ENCODE results near the gene CCDC28B.

The CCDC28B gene

DNA sequence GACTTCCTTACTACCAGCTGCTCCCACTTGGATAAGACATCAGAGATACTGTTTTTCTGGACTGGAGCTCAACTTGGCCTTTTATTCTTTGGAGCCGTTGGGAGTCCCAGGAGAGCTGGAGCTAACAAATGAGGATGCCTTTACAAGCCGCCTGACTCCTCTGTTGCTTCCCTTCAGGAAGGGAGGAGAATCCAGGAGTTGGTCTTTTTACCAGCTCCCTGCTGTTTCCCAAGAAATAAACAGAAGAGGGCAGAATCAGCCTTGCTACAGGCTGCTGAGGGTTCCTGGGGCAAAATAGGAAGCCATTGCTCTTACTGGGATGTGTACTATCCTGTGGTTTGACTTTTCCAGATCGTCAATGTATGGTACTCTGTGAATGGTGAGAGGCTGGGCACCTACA, 23.3 kb downstream of the CCDC28B start:
- DNase-seq, result no peak

DNA sequence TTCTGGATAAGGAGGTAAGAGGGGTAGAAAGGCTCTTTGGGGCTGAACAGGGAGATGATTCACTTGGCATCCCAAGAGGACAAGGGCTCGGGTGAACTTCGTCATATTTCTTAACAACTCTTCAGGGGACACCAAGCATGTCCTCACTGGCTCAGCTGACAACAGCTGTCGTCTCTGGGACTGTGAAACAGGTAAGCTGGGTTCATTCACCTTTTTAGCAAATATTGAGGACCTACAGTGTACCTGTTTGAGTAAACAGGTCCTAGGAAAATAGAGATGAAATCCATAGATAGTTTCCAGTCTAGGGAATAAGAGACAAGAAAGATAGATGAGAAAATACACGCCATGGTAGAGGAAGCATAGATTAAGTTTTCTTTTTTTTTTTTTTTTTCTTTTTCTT, 23.9 kb downstream of the CCDC28B start:
- DNase-seq, result no peak

DNA sequence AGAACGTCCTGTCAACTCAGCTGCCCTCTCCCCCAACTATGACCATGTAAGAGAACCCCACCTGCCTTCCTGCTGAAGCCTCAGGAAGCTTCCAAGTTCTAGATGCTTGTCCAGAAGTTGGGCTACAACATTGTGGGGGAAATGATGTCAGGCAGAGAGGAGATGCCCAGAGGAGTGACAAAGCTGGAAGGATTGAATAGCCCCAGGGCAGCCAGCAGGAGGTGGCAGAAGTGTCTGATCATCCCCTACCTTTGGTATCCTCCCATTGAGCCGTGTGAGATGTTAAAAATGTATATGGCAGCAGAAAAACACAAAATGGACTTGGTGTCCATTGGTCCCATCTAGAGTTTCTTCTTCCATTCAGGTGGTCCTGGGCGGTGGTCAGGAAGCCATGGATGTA, 28.4 kb downstream of the CCDC28B start:
- no peak for DNase-seq

DNA sequence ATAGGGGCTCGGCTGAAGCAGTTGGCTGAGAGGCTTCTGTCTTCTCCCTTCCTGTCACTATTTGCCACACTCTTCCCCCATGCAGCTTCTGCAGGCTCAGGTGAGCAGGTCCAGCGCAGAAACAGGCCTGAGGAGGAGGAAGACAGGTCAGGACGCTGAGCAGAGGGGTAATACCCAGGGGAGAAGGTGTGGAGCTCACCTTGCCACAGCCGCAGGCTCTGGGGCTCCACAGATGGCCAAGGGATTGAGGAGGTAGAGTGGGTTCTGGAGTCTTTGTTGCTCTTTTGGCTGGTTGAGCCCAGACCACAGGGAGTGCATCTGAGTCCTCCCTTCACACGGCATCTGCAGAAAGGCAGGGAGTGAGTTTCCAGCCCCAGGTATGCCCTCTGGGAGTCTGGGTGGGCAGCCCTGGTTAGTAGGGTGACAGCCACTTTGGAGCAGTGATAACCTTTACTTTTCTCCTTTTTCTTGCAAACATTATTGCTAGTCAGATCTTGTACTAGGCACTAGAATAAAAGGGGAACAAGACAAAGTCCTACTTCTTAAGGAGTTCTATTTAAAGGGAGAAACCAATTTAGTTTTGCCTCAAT, 31.5 kb downstream of the CCDC28B start:
- no peak for DNase-seq

DNA sequence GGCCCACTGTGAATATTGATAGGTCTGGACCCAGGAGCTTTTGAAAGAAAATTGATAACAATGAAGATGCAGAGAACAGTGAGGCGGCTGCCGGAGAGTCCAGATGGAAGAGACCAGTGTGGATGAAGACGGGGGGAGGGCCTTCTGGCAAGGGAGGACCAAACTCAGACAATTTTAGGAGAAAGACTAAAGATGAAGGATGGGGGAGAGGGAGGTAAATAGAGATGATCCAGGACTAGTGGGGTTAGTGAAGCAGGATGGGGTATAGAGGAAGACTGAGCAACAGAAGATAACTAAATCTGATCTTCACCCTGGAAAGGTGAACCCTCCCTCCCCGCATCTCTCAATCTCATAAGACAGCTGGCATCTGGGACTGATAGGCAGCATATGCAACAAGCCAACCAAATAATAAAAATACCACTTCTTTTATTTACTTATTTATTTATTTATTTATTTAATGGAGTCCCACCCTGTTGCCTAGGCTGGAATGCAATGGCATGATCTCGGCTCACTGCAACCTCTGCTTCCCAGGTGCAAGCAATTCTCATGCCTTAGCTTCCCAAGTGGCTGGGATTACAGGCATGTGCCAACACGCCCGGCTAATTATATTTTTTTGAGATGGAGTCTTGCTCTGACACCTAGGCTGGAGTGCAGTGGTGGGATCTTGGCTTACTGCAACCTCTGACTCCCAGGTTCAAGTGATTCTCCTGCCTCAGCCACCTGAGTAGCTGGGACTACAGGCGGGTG, 32.3 kb downstream of the CCDC28B start:
- no peak for DNase-seq

DNA sequence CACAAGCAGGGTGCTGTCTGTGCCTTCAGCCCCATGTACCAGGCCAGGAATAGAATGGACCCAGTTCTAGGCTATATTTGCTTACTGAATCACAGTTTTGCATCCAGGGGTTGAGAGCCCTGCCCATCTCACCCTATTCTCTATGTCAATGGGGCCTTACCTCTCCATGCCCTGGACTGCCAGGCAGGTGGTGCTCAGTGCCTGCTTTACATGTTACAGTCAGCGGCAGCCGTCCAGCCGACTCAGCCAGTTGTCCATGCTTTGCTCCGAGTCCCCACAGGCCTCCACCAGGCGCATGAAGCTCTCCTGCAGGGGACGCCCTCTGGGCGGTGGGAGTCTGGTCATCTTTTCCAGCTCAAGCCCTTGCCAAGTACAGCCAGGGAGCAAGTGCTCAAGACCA, 34.4 kb downstream of the CCDC28B start:
- no peak for DNase-seq

DNA sequence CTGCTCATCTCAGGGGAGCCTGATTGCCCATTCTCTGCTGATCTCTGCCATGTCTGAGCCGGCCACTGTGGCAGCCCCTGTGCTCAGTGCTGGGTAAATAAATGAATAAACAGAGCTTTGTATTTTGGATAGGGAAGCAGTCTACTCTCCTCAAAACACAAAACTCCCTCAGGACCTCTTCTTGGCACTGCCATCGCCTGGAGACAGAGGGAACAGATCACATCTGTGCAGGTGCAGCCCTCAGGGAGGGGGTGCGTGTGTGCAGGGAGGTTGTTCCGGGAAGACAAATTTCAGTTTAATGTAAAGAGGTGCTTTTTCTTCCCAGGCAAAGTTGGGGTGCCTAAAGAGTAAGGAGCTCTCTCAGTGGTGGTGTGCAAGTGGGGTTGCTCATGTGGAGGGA, 38.9 kb downstream of the CCDC28B start:
- DNase-seq, result no peak

DNA sequence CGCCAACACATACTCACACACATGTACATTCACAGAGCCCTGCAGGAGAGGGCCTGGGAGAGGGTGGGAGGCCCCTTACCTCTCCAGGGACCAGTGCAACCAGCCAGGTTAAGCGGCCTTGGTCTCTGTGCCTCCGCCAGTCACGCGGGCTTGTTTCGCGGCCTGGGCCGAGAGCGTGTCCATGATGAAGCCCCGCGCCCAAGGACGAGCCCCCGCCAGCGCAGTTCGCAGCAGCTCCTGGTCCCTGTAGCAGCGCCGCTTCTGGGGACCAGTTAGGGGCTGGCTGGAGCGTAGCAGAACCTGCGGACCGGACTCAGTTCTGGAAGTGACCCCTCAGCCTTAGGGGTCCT, 39.4 kb downstream of the CCDC28B start:
- no peak for DNase-seq

DNA sequence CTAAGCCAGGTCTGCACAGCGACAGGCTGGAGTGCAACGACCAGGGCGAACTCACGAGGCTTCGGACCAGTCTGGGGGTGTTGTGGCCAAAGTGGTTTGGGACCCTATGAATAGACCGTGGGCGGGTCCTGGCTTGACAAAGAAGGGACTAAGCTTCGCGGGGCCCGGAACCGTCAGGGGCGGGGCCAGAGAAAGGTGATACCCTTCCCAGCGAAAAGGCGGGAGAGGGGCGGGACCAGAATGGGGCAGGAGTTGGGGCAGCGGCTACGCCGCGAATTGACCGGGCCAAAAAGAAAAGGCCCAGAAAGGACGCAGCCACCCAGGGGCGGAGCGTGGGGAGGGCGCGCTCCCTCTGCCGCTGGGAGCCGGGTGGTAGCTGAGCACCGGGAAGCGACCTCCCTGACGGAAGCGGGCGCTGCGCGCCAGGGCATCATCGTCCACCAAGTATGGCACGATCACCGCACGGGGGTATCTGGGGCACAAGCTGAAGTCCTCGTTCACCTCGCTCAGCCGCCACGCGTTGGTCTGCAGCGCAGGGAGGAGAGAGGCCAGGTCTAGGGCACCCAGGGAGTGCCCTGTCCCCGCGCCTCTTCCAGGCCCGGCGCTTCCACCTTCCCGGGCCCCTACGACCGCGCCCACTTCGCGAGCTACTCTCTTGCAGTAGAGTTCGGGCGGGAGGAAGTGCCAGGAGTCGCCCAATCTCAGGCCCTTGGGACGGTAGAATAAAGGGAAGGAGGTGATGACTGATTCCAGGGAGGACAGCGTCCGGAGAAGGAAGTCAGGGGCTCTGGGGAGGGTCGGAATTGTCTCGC, 40.0 kb downstream of the CCDC28B start:
- peak; percentile 34 for DNase-seq

DNA sequence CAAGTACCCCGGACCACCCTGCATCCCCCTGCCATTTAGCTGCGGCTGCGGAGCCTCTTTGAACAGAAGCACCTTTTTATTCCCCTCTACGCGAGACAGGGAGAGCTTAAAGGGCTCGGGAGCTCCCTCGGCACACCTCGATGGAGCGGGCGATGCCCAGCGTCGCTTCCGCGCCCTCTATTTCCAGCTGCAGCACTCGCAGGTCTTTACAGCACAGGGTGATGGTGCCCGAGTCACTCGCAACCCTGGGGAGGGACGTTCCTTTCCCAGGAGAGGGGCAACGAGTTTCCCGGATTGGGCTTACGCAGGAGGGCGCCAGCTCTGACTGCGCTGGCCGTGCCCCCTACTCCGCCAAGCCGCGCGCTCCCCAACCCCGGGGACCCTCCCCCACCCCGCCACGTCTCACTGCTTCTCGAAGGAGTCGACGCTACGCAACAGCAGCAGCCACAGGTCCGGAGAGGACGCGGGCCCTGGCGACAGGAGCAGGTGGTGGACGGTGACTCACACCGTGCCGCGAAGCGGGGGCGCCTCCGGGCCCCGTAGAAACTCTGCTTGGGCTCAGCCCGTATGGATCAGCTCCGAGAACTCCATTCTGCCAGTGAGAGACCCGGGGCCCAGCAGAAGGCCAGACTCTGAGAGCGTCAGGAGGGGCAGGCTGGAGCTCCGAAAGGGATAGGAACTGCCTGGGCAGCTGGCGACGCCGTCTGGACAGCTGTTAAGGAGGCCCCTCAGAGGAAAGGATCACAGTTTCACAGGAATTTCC, 40.8 kb downstream of the CCDC28B start:
- DNase-seq, result no peak

DNA sequence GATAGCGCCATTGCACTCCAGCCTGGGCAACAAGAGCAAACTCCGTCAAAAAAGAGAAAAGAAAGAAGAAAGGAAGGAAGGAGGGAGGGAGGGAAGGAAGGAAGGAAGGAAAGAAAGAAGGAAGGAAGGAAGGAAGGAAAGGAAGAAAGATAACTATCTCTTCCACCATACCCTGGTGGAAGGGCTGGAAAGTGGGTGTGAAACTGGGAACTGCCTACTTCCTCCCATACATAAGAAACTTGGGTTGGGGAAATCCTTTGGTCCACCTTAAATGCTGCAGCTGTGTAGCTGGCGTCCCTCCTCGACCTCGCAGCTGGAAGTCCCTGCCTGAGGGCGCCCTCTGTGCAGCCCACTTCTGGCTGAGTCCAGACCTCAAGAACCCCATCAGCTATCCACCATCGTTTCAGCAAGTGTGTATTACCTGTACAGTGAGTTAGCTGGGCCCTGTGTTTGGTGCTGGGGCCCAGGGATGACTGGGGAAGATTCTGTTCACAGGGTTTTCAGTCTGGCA, 42.0 kb downstream of the CCDC28B start:
- DNase-seq, result no peak

DNA sequence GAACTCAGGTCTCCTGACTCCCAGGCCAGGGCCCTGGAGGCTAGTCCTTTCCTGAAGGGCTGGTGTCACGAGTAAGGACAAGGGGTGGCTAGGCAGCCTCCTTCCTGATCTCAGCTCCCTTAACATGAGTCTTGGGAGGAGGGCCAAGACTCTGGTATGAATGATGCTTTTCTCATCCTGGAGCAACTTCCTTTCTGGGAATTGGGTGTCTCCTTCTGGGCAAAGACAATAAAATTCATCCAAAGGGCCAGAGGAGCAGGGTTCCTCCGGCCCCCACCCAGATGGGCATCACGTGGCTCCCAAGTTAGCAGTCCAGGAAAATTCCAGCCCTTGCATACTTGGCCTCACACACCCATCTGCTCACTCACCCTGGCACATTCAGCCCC, 46.5 kb downstream of the CCDC28B start, which contains the start of gene FAM167B:
Gene FAM167B (plus strand): TSS at position 335 of the 386 bp plus-strand sequence. CDS start 200 bp downstream, outside the sequence.
- no peak for DNase-seq

DNA sequence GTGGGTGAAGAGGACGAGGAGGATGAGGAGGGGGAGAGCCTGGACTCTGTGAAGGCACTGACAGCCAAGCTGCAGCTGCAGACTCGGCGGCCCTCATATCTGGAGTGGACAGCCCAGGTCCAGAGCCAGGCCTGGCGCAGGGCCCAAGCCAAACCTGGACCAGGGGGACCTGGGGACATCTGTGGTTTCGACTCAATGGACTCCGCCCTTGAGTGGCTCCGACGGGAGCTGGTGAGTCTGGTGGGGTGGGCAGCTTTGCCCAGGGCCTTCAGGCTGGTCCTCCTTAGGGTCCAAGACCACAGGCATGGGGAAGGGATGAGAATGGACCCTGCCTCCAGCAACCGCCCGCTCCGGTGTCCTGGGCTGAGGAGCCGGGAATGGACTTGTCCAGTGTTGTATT, 47.1 kb downstream of the CCDC28B start:
- no peak for DNase-seq

DNA sequence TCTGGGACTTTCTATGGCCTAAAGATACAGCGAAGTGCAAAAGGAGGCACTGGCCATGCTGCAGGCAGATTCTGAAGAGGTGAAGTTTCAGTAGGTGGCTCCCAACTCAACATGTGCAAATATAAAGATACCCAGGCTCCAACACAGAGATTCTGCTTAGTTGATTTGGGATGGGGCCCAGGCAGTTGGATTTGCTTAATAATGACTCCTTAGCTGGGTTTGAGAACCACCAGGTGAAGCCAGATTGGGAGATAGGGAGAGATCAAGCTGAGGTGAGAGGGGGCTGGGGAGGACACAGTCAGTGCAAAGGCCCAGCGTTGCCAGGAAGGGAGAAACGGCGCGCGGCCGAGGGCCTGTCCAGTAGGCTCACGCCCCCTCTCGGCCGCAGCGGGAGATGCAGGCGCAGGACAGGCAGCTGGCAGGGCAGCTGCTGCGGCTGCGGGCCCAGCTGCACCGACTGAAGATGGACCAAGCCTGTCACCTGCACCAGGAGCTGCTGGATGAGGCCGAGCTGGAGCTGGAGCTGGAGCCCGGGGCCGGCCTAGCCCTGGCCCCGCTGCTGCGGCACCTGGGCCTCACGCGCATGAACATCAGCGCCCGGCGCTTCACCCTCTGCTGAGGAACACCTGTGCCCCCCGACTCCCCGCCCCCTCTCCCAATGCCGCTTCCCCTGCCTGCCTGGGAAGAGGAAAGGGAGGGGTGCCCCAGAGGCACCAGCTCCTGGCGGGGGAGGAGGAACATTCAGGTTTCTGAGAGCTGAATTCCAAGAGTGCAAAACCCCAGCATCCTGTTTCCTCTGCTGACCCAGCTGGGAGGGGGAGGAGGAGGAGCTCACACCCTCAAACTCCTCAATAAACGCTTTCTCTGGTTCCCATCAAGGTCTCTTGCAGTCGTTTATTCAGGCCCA, 47.8 kb downstream of the CCDC28B start:
- DNase-seq, result peak; percentile 45

DNA sequence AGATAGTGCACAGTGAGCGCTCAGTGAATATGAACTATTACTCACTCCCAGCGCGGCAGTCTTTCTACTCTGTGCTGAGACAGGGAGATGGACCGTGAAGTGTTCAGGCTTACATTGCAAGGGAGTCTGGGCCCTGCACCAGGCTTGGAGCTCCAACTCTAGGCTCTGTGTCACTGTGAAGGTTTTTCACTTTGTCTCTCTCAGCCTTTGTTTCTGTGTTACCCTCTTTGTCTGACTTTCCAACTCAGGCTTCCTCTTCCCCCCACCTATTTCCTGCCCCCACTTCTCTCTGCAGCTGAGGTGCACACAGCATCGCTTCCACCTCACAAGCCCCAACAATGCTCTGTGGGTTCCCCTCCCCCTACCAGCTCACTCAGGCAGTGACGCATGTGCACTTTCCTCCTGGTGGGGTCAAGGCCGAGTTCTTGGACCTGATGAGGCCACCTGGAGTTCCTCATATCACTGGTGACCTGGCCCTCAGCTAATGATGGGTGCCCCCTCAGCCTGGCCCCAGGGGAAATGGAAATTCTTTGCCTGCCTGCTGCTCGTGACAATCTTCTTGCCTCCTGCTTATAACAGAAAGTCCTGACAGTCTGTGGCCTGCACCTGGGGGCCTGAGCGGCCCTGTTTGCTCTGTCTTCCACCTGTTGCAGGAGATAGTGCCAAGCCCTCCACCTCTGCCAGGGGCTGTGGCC, 49.6 kb downstream of the CCDC28B start:
- DNase-seq, result no peak

DNA sequence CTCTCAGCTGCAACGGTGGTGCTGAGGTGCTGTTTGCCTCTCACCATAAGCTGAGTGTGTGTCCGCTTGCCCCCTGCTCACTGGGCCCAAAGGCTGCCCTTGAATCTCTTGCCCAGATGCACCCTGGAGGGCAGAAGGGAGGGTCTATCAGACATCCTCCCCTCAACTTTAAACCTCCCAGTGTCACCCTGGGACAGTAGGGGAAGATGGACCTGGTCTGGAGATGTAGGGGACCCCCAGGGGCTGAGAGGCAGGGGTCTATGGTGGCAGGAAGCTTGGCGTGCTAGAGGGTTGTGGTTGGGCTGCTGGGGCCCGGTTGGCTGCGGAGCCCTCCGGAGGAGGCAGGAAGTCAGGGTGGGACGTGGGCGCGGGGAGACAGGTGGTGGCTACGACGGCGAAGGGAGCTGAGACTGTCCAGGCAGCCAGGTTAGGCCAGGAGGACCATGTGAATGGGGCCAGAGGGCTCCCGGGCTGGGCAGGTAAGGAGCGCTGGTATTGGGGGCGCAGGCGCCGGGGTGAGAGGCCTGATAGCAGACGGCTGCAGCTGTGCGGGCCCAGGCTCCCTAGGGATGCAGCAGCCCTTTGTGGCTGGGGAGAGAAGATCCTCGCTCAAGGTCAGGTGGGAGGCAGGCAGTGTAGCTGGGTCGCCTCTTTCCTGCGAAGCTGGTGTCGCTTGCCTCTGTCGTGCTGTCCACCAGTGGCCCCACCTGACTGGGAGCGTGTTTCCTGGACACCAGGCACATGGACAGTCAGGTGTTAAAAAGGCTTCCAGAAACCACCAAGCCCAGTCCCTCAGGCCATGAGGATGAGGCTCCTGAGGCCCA, 50.7 kb downstream of the CCDC28B start, which contains the start of gene LCK:
Gene LCK (plus strand): TSS at position 373 of the 824 bp plus-strand sequence. CDS start 23,065 bp downstream, outside the sequence.
- DNase-seq, result peak; percentile 46
